Neural cell (in vitro differentiated cells): ENCODE measurements around the gene NPS.

Experiments used
- EP300 ChIP-seq: fragments of 450-650 bp; conservative IDR thresholded peaks from 2 replicates; pipeline ENCODE4 v1.6.1; 2014; ENCODE audit warnings: antibody characterized with exemption, mild to moderate bottlenecking, moderate library complexity; ENCODE audit not compliant: poor library complexity, severe bottlenecking
- TAF1 ChIP-seq: IDR thresholded peaks from 2 replicates; pipeline ENCODE4 v1.6.1; 2012; ENCODE audit warnings: low read depth

GRCh38 chr10:127578259-127578960, 29.3 kb downstream of the NPS start:
- no peak for TF ChIP-seq TAF1
- no peak for TF ChIP-seq EP300
